HepG2 (cell line): Measurements from ENCODE around the gene JPT2. TPM values are rescaled to one million over a fixed set of nuclear protein-coding genes. Genes with fewer than 3 reads are reported as not detected.

Source experiments
- ATAC-seq: fragments of 200-7000 bp; cut with Tn5 transposase; 3 replicates; pipeline ENCODE4 v1.9.1; 2020; ENCODE audit warnings: mild to moderate bottlenecking, moderate library complexity
- BruUV-seq: library from RNA; stranded (reverse); fragments of 400-500 nt; replicated peaks from 2 replicates; lab custom pipeline; 2021; lab: Mats Ljungman, UMichigan
- CTCF ChIA-PET: fragments of 300-600 bp; formaldehyde crosslinking; extraction: SDS; loops from one replicate; lab custom pipeline; 2021; ENCODE audit warnings: low total read pairs, inconsistent platforms, low intra/inter-chr PET ratio; lab: Yijun Ruan, JAX
- POLR2A ChIA-PET: fragments of 350-600 bp; sonication (Branson Sonifier 250); formaldehyde crosslinking; loops from one replicate; lab custom pipeline; 2020; ENCODE audit warnings: antibody characterized with exemption, inconsistent platforms; lab: Yijun Ruan, JAX
- DNase-seq: peaks from one replicate; pipeline ENCODE4 v3.0.0-alpha.2; 2015; ENCODE audit warnings: low spot score
- FAIRE-seq: peaks from 3 replicates; lab custom pipeline; 2011; peaks lifted over from hg19 to GRCh38; lab: Jason Lieb, UNC
- H2AFZ ChIP-seq: one replicate; pipeline ENCODE4 v1.6.1; 2011; ENCODE audit warnings: low read length, inconsistent platforms
- H3K27ac ChIP-seq: fragments of 300-600 bp; 3 replicates; pipeline ENCODE4 v1.8.0; 2011; ENCODE audit warnings: mixed run types, mild to moderate bottlenecking, mixed read lengths, low read length, inconsistent platforms; ENCODE audit not compliant: insufficient read depth; ENCODE audit errors: extremely low read length
- H3K27me3 ChIP-seq, 2 experiments: fragments of 200-600 bp in 1 of 2; 2 replicates in 1 of 2; 3 replicates in 1 of 2; pipeline versions ENCODE4 v1.6.0 to v1.8.0; 2011; ENCODE audit warnings: low read length in 2 of 2, mild to moderate bottlenecking in 2 of 2, moderate library complexity in 2 of 2, inconsistent platforms in 1 of 2; ENCODE audit not compliant: insufficient read depth in 2 of 2, control insufficient read depth in 1 of 2
- H3K36me3 ChIP-seq, 2 experiments: fragments of 200-600 bp in 1 of 2; replicated peaks in 1 of 2; 2 replicates in 1 of 2; 3 replicates in 1 of 2; pipeline versions ENCODE4 v1.5.1 to v1.8.0; 2011; ENCODE audit warnings: low read length in 2 of 2, inconsistent platforms in 1 of 2; ENCODE audit not compliant: insufficient read depth in 2 of 2, control insufficient read depth in 1 of 2
- H3K4me1 ChIP-seq: 2 replicates; pipeline ENCODE4 v1.5.1; 2012; ENCODE audit warnings: low read length, inconsistent platforms; ENCODE audit not compliant: insufficient read depth
- H3K4me2 ChIP-seq: 2 replicates; pipeline ENCODE4 v1.6.0; 2011; ENCODE audit warnings: low read depth, low read length, inconsistent platforms
- H3K4me3 ChIP-seq, 3 experiments: fragments of 200-600 bp in 1 of 3; sonication (generic), shearing (Covaris generic) in 1 of 3; replicated peaks in 1 of 3; 2 replicates each; pipeline ENCODE4 v1.5.1; 2011 to 2016; ENCODE audit warnings: low read length in 3 of 3, inconsistent platforms in 2 of 3, low read depth in 2 of 3, mild to moderate bottlenecking in 2 of 3, control low read depth in 1 of 3, mixed read lengths in 1 of 3; ENCODE audit not compliant: insufficient read depth in 1 of 3
- H3K79me2 ChIP-seq: one replicate; pipeline ENCODE4 v1.6.1; 2011; ENCODE audit warnings: low read length, inconsistent platforms; ENCODE audit not compliant: insufficient read depth
- H3K9ac ChIP-seq: 2 replicates; pipeline ENCODE4 v1.6.0; 2011; ENCODE audit warnings: mild to moderate bottlenecking, low read depth, low read length, inconsistent platforms; ENCODE audit not compliant: insufficient read depth
- H3K9me3 ChIP-seq: 2 replicates; pipeline ENCODE4 v1.5.1; 2012; ENCODE audit warnings: mild to moderate bottlenecking, low read length
- H4K20me1 ChIP-seq: 2 replicates; pipeline ENCODE4 v1.6.0; 2011; ENCODE audit warnings: inconsistent platforms, mild to moderate bottlenecking, low read length, moderate library complexity; ENCODE audit not compliant: insufficient read depth
- ATAD3A ChIP-seq: sonication (generic); formaldehyde crosslinking; IDR thresholded peaks from 2 replicates; pipeline ENCODE4 v1.4.0; 2020; ENCODE audit warnings: missing genetic modification reagents
- CCAR2 ChIP-seq: fragments of 200-400 bp; formaldehyde crosslinking; optimal IDR thresholded peaks from 2 replicates; pipeline ENCODE3; 2018; ENCODE audit warnings: low read depth, mild to moderate bottlenecking, low read length, moderate library complexity
- CREM ChIP-seq, 2 experiments: sonication (generic) in 1 of 2; formaldehyde crosslinking in 1 of 2; IDR thresholded peaks; 2 replicates each; pipeline versions ENCODE4 v1.4.0 to v1.6.1; 2016 to 2020; ENCODE audit warnings: antibody characterized with exemption in 1 of 2, mild to moderate bottlenecking in 1 of 2, missing genetic modification reagents in 1 of 2
- DNMT1 ChIP-seq: sonication (generic); formaldehyde crosslinking; IDR thresholded peaks from 2 replicates; pipeline ENCODE4 v1.5.1; 2020; ENCODE audit warnings: mild to moderate bottlenecking, missing genetic modification reagents
- DNMT3B ChIP-seq: conservative IDR thresholded peaks from 2 replicates; pipeline ENCODE4 v1.6.1; 2016; ENCODE audit warnings: missing biosample characterization, control low read depth
- FOXA1 ChIP-seq, 2 experiments: fragments of 450-650 bp in 1 of 2; sonication (generic) in 1 of 2; formaldehyde crosslinking in 1 of 2; IDR thresholded peaks; 2 replicates each; pipeline versions ENCODE4 v1.4.0 to v1.6.1; 2016 to 2020; ENCODE audit warnings: missing genetic modification reagents in 1 of 2
- FOXO1 ChIP-seq: sonication (generic); formaldehyde crosslinking; IDR thresholded peaks from 2 replicates; pipeline ENCODE4 v1.4.0; 2020; ENCODE audit warnings: missing genetic modification reagents
- GATAD1 ChIP-seq: IDR thresholded peaks from 2 replicates; pipeline ENCODE4 v1.6.1; 2016; ENCODE audit warnings: missing genetic modification reagents, missing compliant biosample characterization
- HINFP ChIP-seq: sonication (generic); formaldehyde crosslinking; IDR thresholded peaks from 2 replicates; pipeline ENCODE4 v1.4.0; 2020; ENCODE audit warnings: low read depth, mild to moderate bottlenecking, missing genetic modification reagents
- MATR3 ChIP-seq: sonication (generic); formaldehyde crosslinking; IDR thresholded peaks from 2 replicates; pipeline ENCODE4 v1.4.0; 2020; ENCODE audit warnings: missing genetic modification reagents
- NR0B2 ChIP-seq: sonication (generic); formaldehyde crosslinking; IDR thresholded peaks from 2 replicates; pipeline ENCODE4 v1.4.0; 2020; ENCODE audit warnings: mild to moderate bottlenecking, missing genetic modification reagents
- NRL ChIP-seq: sonication (generic); formaldehyde crosslinking; IDR thresholded peaks from 2 replicates; pipeline ENCODE4 v1.5.0; 2020; ENCODE audit warnings: missing genetic modification reagents, mild to moderate bottlenecking, moderate library complexity, borderline replicate concordance
- RBM39 ChIP-seq: fragments of 200-400 bp; formaldehyde crosslinking; IDR thresholded peaks from one replicate; pipeline ENCODE4 v1.6.1; 2018; ENCODE audit warnings: antibody characterized with exemption, mild to moderate bottlenecking, low read depth, low read length; ENCODE audit not compliant: poor library complexity, severe bottlenecking
- SAP130 ChIP-seq: IDR thresholded peaks from 2 replicates; pipeline ENCODE4 v1.6.1; 2016; ENCODE audit warnings: low read depth
- SMAD3 ChIP-seq: sonication (generic); formaldehyde crosslinking; IDR thresholded peaks from 2 replicates; pipeline ENCODE4 v1.4.0; 2020; ENCODE audit warnings: missing genetic modification reagents
- ZFP82 ChIP-seq: sonication (generic); formaldehyde crosslinking; IDR thresholded peaks from 2 replicates; pipeline ENCODE4 v1.5.1; 2020; ENCODE audit warnings: mild to moderate bottlenecking, missing genetic modification reagents, borderline replicate concordance
- ZNF18 ChIP-seq: sonication (generic); formaldehyde crosslinking; IDR thresholded peaks from 2 replicates; pipeline ENCODE4 v1.8.0; 2022; ENCODE audit warnings: mild to moderate bottlenecking, missing genetic modification reagents; ENCODE audit not compliant: insufficient replicate concordance
- ZNF251 ChIP-seq: sonication (generic); formaldehyde crosslinking; IDR thresholded peaks from 2 replicates; pipeline ENCODE4 v1.9.0; 2021; ENCODE audit warnings: mild to moderate bottlenecking, missing genetic modification reagents
- ZNF326 ChIP-seq: sonication (generic); formaldehyde crosslinking; IDR thresholded peaks from 2 replicates; pipeline ENCODE4 v1.4.0; 2020; ENCODE audit warnings: missing genetic modification reagents, borderline replicate concordance
- ZNF446 ChIP-seq: sonication (generic); formaldehyde crosslinking; IDR thresholded peaks from 2 replicates; pipeline ENCODE4 v1.5.0; 2020; ENCODE audit warnings: mild to moderate bottlenecking, missing genetic modification reagents
- ZNF605 ChIP-seq: sonication (generic); formaldehyde crosslinking; IDR thresholded peaks from 2 replicates; pipeline ENCODE4 v1.8.0; 2022; ENCODE audit warnings: mild to moderate bottlenecking, missing genetic modification reagents
- ZNF891 ChIP-seq: sonication (generic); formaldehyde crosslinking; IDR thresholded peaks from 2 replicates; pipeline ENCODE4 v1.5.0; 2020; ENCODE audit warnings: mild to moderate bottlenecking, missing genetic modification reagents
- WGBS: methylation state at CpG from one replicate; pipeline ENCODE4 v1.1.6; 2017; ENCODE audit warnings: low lambda C conversion rate; 5-methylcytosine and 5-hydroxymethylcytosine counted together
- in situ Hi-C: cut with HindIII; loops from 2 replicates; pipeline ENCODE4 v1.10.0; 2017; ENCODE audit warnings: low pct_unique_long_range_greater_than_20kb; ENCODE audit not compliant: extremely low pct_ligation_motif_present
- intact Hi-C: fragments of 100-400 bp; cut with micrococcal nuclease; formaldehyde crosslinking; loops from one replicate; pipeline ENCODE4 v1.10.0; 2022; ENCODE audit not compliant: unreplicated experiment
- polyA plus RNA-seq, 8 experiments: library from polyadenylated mRNA; depleted of rRNA in 3 of 8; stranded (reverse) in 7 of 8; unstranded in 1 of 8; fragments of >200 nt; fragmentation: Illumina TruSeq in 4 of 8; extraction: Trizol in 4 of 8; gene quantifications; 2 replicates each; pipeline versions ENCODE4 v1.2.1 to v1.2.3, GENCODE V29; 2011 to 2016; ENCODE audit warnings: low read depth in 4 of 8, missing spikeins in 1 of 8, mixed read lengths in 1 of 8; ENCODE audit not compliant: insufficient read depth in 1 of 8
- total RNA-seq, 5 experiments: library from RNA; depleted of rRNA; stranded (reverse); fragments of >200 nt; fragmentation: Illumina TruSeq; extraction: Trizol; gene quantifications; 2 replicates each; pipeline ENCODE4 v1.2.3, GENCODE V29; 2016; ENCODE audit warnings: low read depth in 1 of 5

Gene JPT2
- total and polyA plus RNA-seq, 2 of the 13 experiments (the other 11 are each of a cell fraction or from before 2014, with no cell fraction given) = 53.5 to 89.4 TPM

GRCh38 chr16:1678500-1679098 lies 520 bp downstream of the JPT2 start:
- peak; percentile 12 for DNase-seq
- H2AFZ ChIP-seq = no peak overlapping the region
- H3K36me3 ChIP-seq = peaks cover 5 to 31% of the 10 kb centered on the region in 2 experiments; a peak in 4 of 5 replicates
- 0 out of 2 replicates have a peak, but pooled peaks cover 5% of the 10 kb centered on the region for H4K20me1 ChIP-seq
- H3K4me1 ChIP-seq = peaks cover 36% of the 10 kb centered on the region
- no peaks in the 10 kb centered on the region for H3K9me3 ChIP-seq
- peak overlapping the region; percentile 93 for H3K4me2 ChIP-seq
- CTCF ChIA-PET = no interaction called here
- peaks cover 47% of the 10 kb centered on the region for H3K79me2 ChIP-seq
- in situ Hi-C loops (no loop called here), intact Hi-C loops (no loop called here)
- peak; percentile 4 for FAIRE-seq
- peak; percentile 34 for ATAC-seq
- WGBS = 0% methylated on average over 7 of the region's 45 CpGs
- no TSS peak for BruUV-seq
- POLR2A ChIA-PET = interaction anchor here (0.5 to 2.3 kb wide), 10 partner anchors 10 to 1933 kb away, joined by 3 to 37 read pairs (median 4); partner anchors contain the start of genes CRAMP1, EME2, IFT140 and MAPK8IP3
- H3K9ac ChIP-seq = peak overlapping the region; percentile 93
- H3K27me3 ChIP-seq = no peaks in the 10 kb centered on the region; a peak in 1 of 5 replicates
- H3K4me3 ChIP-seq = peak overlapping the region; percentile 79 to 96 (median 95)
- peak overlapping the region; percentile 77 for H3K27ac ChIP-seq
- TF ChIP-seq RBM39 (peak; percentile 45), SMAD3 (CRISPR knock-in tag) (no peak), SAP130 (peak; percentile 42), ZNF605 (CRISPR knock-in tag) (0 out of 2 replicates have a peak, but pooled peaks have one; percentile 22), ZNF251 (no peak), ZFP82 (CRISPR knock-in tag) (no peak), DNMT1 (0 out of 2 replicates have a peak, but pooled peaks have one; percentile 61), GATAD1 (CRISPR knock-in tag) (no peak), MATR3 (no peak), DNMT3B (CRISPR knock-in tag) (no peak), ZNF326 (CRISPR knock-in tag) (no peak), ZNF18 (CRISPR knock-in tag) (peak; percentile 20), FOXA1 (IDR thresholded peaks at IDR 0.05) (no peak), FOXA1 (CRISPR knock-in tag; IDR thresholded peaks at IDR 0.05) (no peak), ZNF891 (CRISPR knock-in tag) (peak; percentile 55; the same call in 1 of the 2 replicates), CCAR2 (no peak), NR0B2 (no peak), CREM (IDR thresholded peaks at IDR 0.05) (no peak), CREM (CRISPR knock-in tag; IDR thresholded peaks at IDR 0.05) (no peak), ATAD3A (CRISPR knock-in tag) (no peak), HINFP (no peak), ZNF446 (0 out of 2 replicates have a peak, but pooled peaks have one; percentile 59), NRL (CRISPR knock-in tag) (peak; percentile 53; the same call in 1 of the 2 replicates), FOXO1 (CRISPR knock-in tag) (no peak)
